OCI-LY1 (cell line): ENCODE measurements around the gene TSC1.

Experiments
- EZH2 ChIP-seq: fragments of 200-600 bp; sonication (generic), shearing (Covaris generic); IDR thresholded peaks from 2 replicates; pipeline ENCODE4 v1.8.0; 2017; ENCODE audit warnings: borderline replicate concordance, mixed run types, mild to moderate bottlenecking, antibody characterized with exemption, low read length, moderate library complexity, mixed read lengths
- TF ChIP-seq, protein P1 (sequence below): fragments of 200-600 bp; sonication (generic), shearing (Covaris generic); IDR thresholded peaks from 2 replicates; pipeline ENCODE4 v1.5.1; 2017; ENCODE audit warnings: mild to moderate bottlenecking, antibody characterized with exemption, low read length, moderate library complexity, mixed read lengths

DNA sequence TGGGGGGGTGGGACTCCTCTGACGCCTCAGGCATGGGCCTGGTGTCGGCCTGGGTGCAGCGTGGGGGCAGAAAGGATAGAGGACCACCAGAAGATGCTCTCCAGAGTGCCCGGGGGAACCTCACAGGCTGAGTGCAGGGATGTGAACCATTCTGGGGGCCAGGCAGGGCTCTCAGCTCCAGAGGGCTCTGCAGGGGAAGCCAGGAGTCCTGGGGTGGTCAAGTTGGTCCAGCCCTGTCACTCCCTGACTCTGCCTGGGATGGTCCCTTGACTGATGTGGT lies 40.6 kb upstream of the TSC1 start:
- TF ChIP-seq, protein P1, sequence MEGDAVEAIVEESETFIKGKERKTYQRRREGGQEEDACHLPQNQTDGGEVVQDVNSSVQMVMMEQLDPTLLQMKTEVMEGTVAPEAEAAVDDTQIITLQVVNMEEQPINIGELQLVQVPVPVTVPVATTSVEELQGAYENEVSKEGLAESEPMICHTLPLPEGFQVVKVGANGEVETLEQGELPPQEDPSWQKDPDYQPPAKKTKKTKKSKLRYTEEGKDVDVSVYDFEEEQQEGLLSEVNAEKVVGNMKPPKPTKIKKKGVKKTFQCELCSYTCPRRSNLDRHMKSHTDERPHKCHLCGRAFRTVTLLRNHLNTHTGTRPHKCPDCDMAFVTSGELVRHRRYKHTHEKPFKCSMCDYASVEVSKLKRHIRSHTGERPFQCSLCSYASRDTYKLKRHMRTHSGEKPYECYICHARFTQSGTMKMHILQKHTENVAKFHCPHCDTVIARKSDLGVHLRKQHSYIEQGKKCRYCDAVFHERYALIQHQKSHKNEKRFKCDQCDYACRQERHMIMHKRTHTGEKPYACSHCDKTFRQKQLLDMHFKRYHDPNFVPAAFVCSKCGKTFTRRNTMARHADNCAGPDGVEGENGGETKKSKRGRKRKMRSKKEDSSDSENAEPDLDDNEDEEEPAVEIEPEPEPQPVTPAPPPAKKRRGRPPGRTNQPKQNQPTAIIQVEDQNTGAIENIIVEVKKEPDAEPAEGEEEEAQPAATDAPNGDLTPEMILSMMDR: no peak
- no peak for TF ChIP-seq EZH2
